HEK293 (cell line): ENCODE results near the gene SLC39A11.

Experiments
- CTCF ChIA-PET: fragments of 350-600 bp; formaldehyde crosslinking; extraction: SDS; loops from one replicate; lab custom pipeline; 2021; ENCODE audit warnings: antibody characterized with exemption; lab: Yijun Ruan, JAX
- POLR2A ChIA-PET: fragments of 300-600 bp; formaldehyde crosslinking; extraction: SDS; loops from one replicate; lab custom pipeline; 2020; ENCODE audit warnings: antibody characterized with exemption, inconsistent platforms; lab: Yijun Ruan, JAX
- H3K27ac ChIP-seq: fragments of 200-500 bp; sonication (Bioruptor generic); 2 replicates; pipeline ENCODE4 v1.5.1; 2014; ENCODE audit warnings: low read depth, low read length, control low read depth, inconsistent platforms; ENCODE audit errors: extremely low read depth
- H3K36me3 ChIP-seq, 2 experiments: fragments of 200-500 bp in 1 of 2; sonication (Bioruptor generic) in 1 of 2; 1 replicate in 1 of 2; 2 replicates in 1 of 2; pipeline ENCODE4 v1.5.1; 2014 to 2017; ENCODE audit warnings: inconsistent platforms in 2 of 2, low read length in 2 of 2; ENCODE audit not compliant: control insufficient read depth in 2 of 2, insufficient read depth in 1 of 2
- H3K4me1 ChIP-seq: fragments of 200-500 bp; sonication (Bioruptor generic); 2 replicates; pipeline ENCODE4 v1.5.1; 2014; ENCODE audit warnings: mild to moderate bottlenecking, low read length, inconsistent platforms; ENCODE audit not compliant: control insufficient read depth, insufficient read depth
- H3K4me3 ChIP-seq: 2 replicates; pipeline ENCODE4 v1.5.1; 2011; ENCODE audit warnings: low read depth, mild to moderate bottlenecking, control low read depth, low read length, moderate library complexity
- H3K9me3 ChIP-seq: fragments of 200-500 bp; sonication (Bioruptor generic); 2 replicates; pipeline ENCODE4 v1.5.1; 2014; ENCODE audit warnings: low read depth, low read length, inconsistent platforms; ENCODE audit not compliant: control insufficient read depth, insufficient read depth
- BCL6B ChIP-seq: fragments of 450-650 bp; formaldehyde crosslinking; IDR thresholded peaks from 2 replicates; pipeline ENCODE4 v1.5.1; 2017; ENCODE audit warnings: missing biosample characterization, missing genetic modification characterization
- GFI1B ChIP-seq: fragments of 450-650 bp; formaldehyde crosslinking; IDR thresholded peaks from 2 replicates; pipeline ENCODE4 v1.5.1; 2016; ENCODE audit warnings: missing biosample characterization, missing genetic modification characterization
- GLIS2 ChIP-seq: fragments of 450-650 bp; formaldehyde crosslinking; IDR thresholded peaks from 2 replicates; pipeline ENCODE4 v1.5.1; 2016; ENCODE audit warnings: missing biosample characterization, missing genetic modification characterization
- PRDM10 ChIP-seq: fragments of 450-650 bp; formaldehyde crosslinking; IDR thresholded peaks from 2 replicates; pipeline ENCODE4 v1.5.1; 2016; ENCODE audit warnings: missing biosample characterization, missing genetic modification characterization
- SCRT1 ChIP-seq: fragments of 450-650 bp; formaldehyde crosslinking; IDR thresholded peaks from 2 replicates; pipeline ENCODE4 v1.5.1; 2016; ENCODE audit warnings: missing biosample characterization, missing genetic modification characterization, borderline replicate concordance
- SETDB1 ChIP-seq: IDR thresholded peaks from one replicate; pipeline ENCODE4 v1.6.1; 2017; ENCODE audit warnings: mild to moderate bottlenecking, low read length, moderate library complexity, mixed read lengths; ENCODE audit not compliant: insufficient read length
- SP3 ChIP-seq: fragments of 450-650 bp; formaldehyde crosslinking; IDR thresholded peaks from 2 replicates; pipeline ENCODE4 v1.5.1; 2016; ENCODE audit warnings: missing biosample characterization, missing genetic modification characterization
- ZBTB48 ChIP-seq: fragments of 450-650 bp; formaldehyde crosslinking; IDR thresholded peaks from 2 replicates; pipeline ENCODE4 v1.5.1; 2016; ENCODE audit warnings: missing biosample characterization, missing genetic modification characterization
- ZNF10 ChIP-seq: fragments of 450-650 bp; formaldehyde crosslinking; IDR thresholded peaks from 2 replicates; pipeline ENCODE4 v1.5.1; 2017; ENCODE audit warnings: missing biosample characterization, missing genetic modification characterization
- ZNF140 ChIP-seq: fragments of 450-650 bp; formaldehyde crosslinking; IDR thresholded peaks from 2 replicates; pipeline ENCODE4 v1.5.1; 2016; ENCODE audit warnings: missing biosample characterization, missing genetic modification characterization
- ZNF148 ChIP-seq: fragments of 450-650 bp; formaldehyde crosslinking; IDR thresholded peaks from 2 replicates; pipeline ENCODE4 v1.5.0; 2017; ENCODE audit warnings: missing biosample characterization, missing genetic modification characterization, borderline replicate concordance
- ZNF211 ChIP-seq: fragments of 450-650 bp; formaldehyde crosslinking; IDR thresholded peaks from 2 replicates; pipeline ENCODE4 v1.5.1; 2016; ENCODE audit warnings: low read depth, missing biosample characterization, missing genetic modification characterization
- ZNF223 ChIP-seq: fragments of 450-650 bp; formaldehyde crosslinking; IDR thresholded peaks from 2 replicates; pipeline ENCODE4 v1.5.1; 2016; ENCODE audit warnings: missing biosample characterization, missing genetic modification characterization
- ZNF280D ChIP-seq: fragments of 450-650 bp; formaldehyde crosslinking; IDR thresholded peaks from 2 replicates; pipeline ENCODE4 v1.5.1; 2016; ENCODE audit warnings: missing biosample characterization, missing genetic modification characterization
- ZNF48 ChIP-seq: fragments of 450-650 bp; formaldehyde crosslinking; IDR thresholded peaks from 2 replicates; pipeline ENCODE4 v1.5.1; 2016; ENCODE audit warnings: missing biosample characterization, missing genetic modification characterization
- ZNF610 ChIP-seq: fragments of 450-650 bp; formaldehyde crosslinking; IDR thresholded peaks from 2 replicates; pipeline ENCODE4 v1.5.1; 2016; ENCODE audit warnings: missing biosample characterization, missing genetic modification characterization, borderline replicate concordance
- ZNF658 ChIP-seq: fragments of 450-650 bp; formaldehyde crosslinking; IDR thresholded peaks from 2 replicates; pipeline ENCODE4; 2016; ENCODE audit warnings: missing biosample characterization, missing genetic modification characterization
- ZNF791 ChIP-seq: fragments of 450-650 bp; formaldehyde crosslinking; IDR thresholded peaks from 2 replicates; pipeline ENCODE4 v1.5.1; 2016; ENCODE audit warnings: missing biosample characterization, missing genetic modification characterization
- ZNF843 ChIP-seq: fragments of 450-650 bp; formaldehyde crosslinking; IDR thresholded peaks from 2 replicates; pipeline ENCODE4 v1.5.1; 2016; ENCODE audit warnings: missing biosample characterization, missing genetic modification characterization

Gene SLC39A11

GRCh38 chr17:73088561-73088960 is 3.9 kb downstream of the SLC39A11 start (continued):
- no peak for TF ChIP-seq SCRT1 (tag by site-specific recombination)

- H3K36me3 ChIP-seq: peaks cover 18 to 35% of the 10 kb centered on the region in 2 experiments
- no peak overlapping the region for H3K27ac ChIP-seq
- POLR2A ChIA-PET: no interaction called here
- TF ChIP-seq GFI1B (tag by site-specific recombination) (no peak), SETDB1 (peak; percentile 60)
- TF ChIP-seq, all 188 proteins: peak for 1
- CTCF ChIA-PET: no interaction called here
- Histone ChIP-seq H3K9me3 (no peaks in the 10 kb centered on the region), H3K4me1 (no peaks in the 10 kb centered on the region), H3K4me3 (no peak overlapping the region)
Observed at GRCh38 chr17:73083432-73083831, 9.1 kb downstream of the SLC39A11 start.

GRCh38 chr17:73074566-73074965 is 17.9 kb downstream of the SLC39A11 start:
- POLR2A ChIA-PET: no interaction called here
- no peaks in the 10 kb centered on the region; a peak in 1 of 3 replicates for H3K36me3 ChIP-seq
- H3K9me3 ChIP-seq: no peaks in the 10 kb centered on the region
- TF ChIP-seq ZNF843: no peak
- no peak for TF ChIP-seq ZNF280D (tag by site-specific recombination)
- TF ChIP-seq ZNF48: no peak
- TF ChIP-seq SP3 (tag by site-specific recombination): no peak
- TF ChIP-seq ZNF148 (tag by site-specific recombination): no peak
- TF ChIP-seq BCL6B (tag by site-specific recombination): no peak
- TF ChIP-seq ZNF140 (tag by site-specific recombination): no peak
- TF ChIP-seq ZNF223 (tag by site-specific recombination): no peak
- TF ChIP-seq, all 188 proteins: peak for 0
- H3K4me3 ChIP-seq: no peak overlapping the region
- H3K4me1 ChIP-seq: no peaks in the 10 kb centered on the region
- no peak overlapping the region for H3K27ac ChIP-seq
- CTCF ChIA-PET: interaction anchor here (0.6 to 1.4 kb wide), 2 partner anchors 74 to 89 kb away, joined by 4 to 6 read pairs; no protein-coding TSS in a partner anchor

GRCh38 chr17:73072219-73072962 is 20.1 kb downstream of the SLC39A11 start:
- H3K36me3 ChIP-seq: no peaks in the 10 kb centered on the region
- no peak overlapping the region for H3K4me3 ChIP-seq
- H3K9me3 ChIP-seq: no peaks in the 10 kb centered on the region
- no peaks in the 10 kb centered on the region for H3K4me1 ChIP-seq
- POLR2A ChIA-PET: no interaction called here
- H3K27ac ChIP-seq: no peak overlapping the region
- CTCF ChIA-PET: no interaction called here
- TF ChIP-seq ZNF658 (tag by site-specific recombination) (no peak), ZNF211 (tag by site-specific recombination) (no peak), ZNF791 (tag by site-specific recombination) (no peak), ZBTB48 (no peak), ZNF610 (tag by site-specific recombination) (no peak), GLIS2 (tag by site-specific recombination) (no peak), ZNF140 (tag by site-specific recombination) (no peak), PRDM10 (tag by site-specific recombination) (no peak), ZNF10 (tag by site-specific recombination) (no peak)
